Measurements from ENCODE around the gene DGKB. TPM values are rescaled to one million over a fixed set of nuclear protein-coding genes. Genes with fewer than 3 reads are reported as not detected.

The DGKB gene
- total RNA-seq, 1 donor from 2014 or later: 5.5 TPM

DNA sequence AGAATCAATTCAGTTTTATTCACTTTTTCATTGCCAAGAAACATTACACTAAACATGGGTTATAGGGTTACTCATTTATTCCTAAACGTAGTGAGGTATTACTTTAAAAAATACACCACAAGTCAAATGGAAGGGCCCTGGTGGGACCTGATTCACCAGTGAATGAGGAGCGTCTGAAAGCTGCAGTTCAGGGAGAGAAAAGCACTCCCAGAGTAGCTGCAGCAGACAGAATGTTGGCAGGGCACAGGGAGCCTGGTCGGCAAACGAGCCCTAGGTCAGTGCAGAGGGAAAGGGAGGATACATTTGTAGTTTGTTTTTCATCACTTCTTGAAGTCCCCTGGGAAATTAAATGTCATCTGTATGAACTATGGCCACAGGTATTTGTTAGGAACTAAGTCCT is 551.4 kb downstream of the DGKB start:
- H3K9me3 Mint-ChIP-seq: peaks cover 8% of the 10 kb centered on the region
- Histone ChIP-seq H3K9me3 (ENCODE audit: low read depth) (no peaks in the 10 kb centered on the region), H3K4me1 (peaks cover 19% of the 10 kb centered on the region), H3K27me3 (no peaks in the 10 kb centered on the region), H3K4me2 (peak overlapping the region; percentile 28), H3K9ac (no peak overlapping the region), H3K79me2 (ENCODE audit: low read depth) (no peaks in the 10 kb centered on the region), H4K20me1 (ENCODE audit: low read depth) (no peaks in the 10 kb centered on the region), H3K4me3 (no peak overlapping the region), H2AFZ (replicated peaks) (peak overlapping the region; percentile 46), H3K27ac (no peak overlapping the region), H3F3A (ENCODE audit: low read depth) (no peaks in the 10 kb centered on the region), H3K36me3 (no peaks in the 10 kb centered on the region)
- peaks cover 2% of the 10 kb centered on the region for H3K36me3 Mint-ChIP-seq
- TF ChIP-seq EZH2phosphoT487 (IDR thresholded peaks at IDR 0.05): no peak
- TF ChIP-seq, protein P1, sequence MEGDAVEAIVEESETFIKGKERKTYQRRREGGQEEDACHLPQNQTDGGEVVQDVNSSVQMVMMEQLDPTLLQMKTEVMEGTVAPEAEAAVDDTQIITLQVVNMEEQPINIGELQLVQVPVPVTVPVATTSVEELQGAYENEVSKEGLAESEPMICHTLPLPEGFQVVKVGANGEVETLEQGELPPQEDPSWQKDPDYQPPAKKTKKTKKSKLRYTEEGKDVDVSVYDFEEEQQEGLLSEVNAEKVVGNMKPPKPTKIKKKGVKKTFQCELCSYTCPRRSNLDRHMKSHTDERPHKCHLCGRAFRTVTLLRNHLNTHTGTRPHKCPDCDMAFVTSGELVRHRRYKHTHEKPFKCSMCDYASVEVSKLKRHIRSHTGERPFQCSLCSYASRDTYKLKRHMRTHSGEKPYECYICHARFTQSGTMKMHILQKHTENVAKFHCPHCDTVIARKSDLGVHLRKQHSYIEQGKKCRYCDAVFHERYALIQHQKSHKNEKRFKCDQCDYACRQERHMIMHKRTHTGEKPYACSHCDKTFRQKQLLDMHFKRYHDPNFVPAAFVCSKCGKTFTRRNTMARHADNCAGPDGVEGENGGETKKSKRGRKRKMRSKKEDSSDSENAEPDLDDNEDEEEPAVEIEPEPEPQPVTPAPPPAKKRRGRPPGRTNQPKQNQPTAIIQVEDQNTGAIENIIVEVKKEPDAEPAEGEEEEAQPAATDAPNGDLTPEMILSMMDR (IDR thresholded peaks at IDR 0.05): no peak
- TF ChIP-seq EZH2 (IDR thresholded peaks at IDR 0.05): no peak
- no peak overlapping the region for H3K27ac Mint-ChIP-seq
- DNase-seq (ENCODE audit: low spot score): peak; percentile 58
- no peak overlapping the region for H3K4me3 Mint-ChIP-seq
- H3K4me1 Mint-ChIP-seq: peaks cover 12% of the 10 kb centered on the region
- H3K27me3 Mint-ChIP-seq (ENCODE audit: insufficient read depth, low read depth): no peaks in the 10 kb centered on the region

- Histone ChIP-seq H3K27me3 (no peaks in the 10 kb centered on the region), H3K9ac (no peak overlapping the region), H4K20me1 (ENCODE audit: low read depth) (no peaks in the 10 kb centered on the region), H2AFZ (replicated peaks) (no peak overlapping the region), H3K79me2 (ENCODE audit: low read depth) (no peaks in the 10 kb centered on the region), H3K27ac (peak overlapping the region; percentile 82), H3K9me3 (ENCODE audit: low read depth) (no peaks in the 10 kb centered on the region), H3K4me1 (peaks cover 40% of the 10 kb centered on the region), H3K4me3 (peak overlapping the region; percentile 0), H3F3A (ENCODE audit: low read depth) (peaks cover 25% of the 10 kb centered on the region), H3K36me3 (no peaks in the 10 kb centered on the region), H3K4me2 (peak overlapping the region; percentile 49)
- H3K36me3 Mint-ChIP-seq: peaks cover 3% of the 10 kb centered on the region
- H3K27ac Mint-ChIP-seq: peak overlapping the region; percentile 87
- H3K9me3 Mint-ChIP-seq: peaks cover 2% of the 10 kb centered on the region
- H3K27me3 Mint-ChIP-seq (ENCODE audit: insufficient read depth, low read depth): no peaks in the 10 kb centered on the region
- no peak for DNase-seq (ENCODE audit: low spot score)
- no peak overlapping the region for H3K4me3 Mint-ChIP-seq
- H3K4me1 Mint-ChIP-seq: peaks cover 34% of the 10 kb centered on the region
- TF ChIP-seq, protein P1 (IDR thresholded peaks at IDR 0.05): no peak
- TF ChIP-seq EZH2phosphoT487 (IDR thresholded peaks at IDR 0.05): no peak
- TF ChIP-seq EZH2 (IDR thresholded peaks at IDR 0.05): no peak
Measured at GRCh38 chr7:14341200-14341775, 561.3 kb downstream of the DGKB start.

DNA sequence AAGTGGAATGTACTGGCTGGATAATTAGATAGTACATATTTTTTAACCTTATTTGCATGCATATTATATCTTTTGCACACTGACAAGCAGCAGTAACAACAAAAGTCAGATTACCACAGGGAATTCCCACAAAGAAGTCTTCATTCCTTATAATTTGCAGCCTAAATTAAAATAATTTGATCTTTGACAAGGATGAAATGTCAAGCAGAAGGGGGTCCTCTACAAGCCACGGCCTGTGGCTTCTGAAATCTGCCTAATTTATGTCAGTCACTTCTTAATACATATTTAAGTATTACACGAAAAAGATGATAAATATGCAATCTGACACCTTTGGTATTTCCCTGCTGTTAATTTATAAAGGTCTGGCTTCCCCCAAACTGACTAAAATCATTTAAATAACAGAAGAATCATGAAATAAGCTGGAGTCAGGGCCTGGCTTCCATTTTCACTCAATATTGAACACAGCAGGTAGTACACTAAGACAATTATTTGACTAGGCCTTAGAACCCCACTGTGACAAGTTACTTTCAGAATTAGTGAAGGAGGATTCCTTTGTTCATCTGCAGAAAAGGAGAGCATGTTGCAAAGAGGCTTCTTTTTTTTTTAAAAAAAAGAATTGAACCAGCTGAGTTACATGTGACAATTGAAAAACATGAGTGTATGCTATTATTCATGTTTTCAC is 562.0 kb downstream of the DGKB start:
- peaks cover 35% of the 10 kb centered on the region for H3K4me1 Mint-ChIP-seq
- no peaks in the 10 kb centered on the region for H3K79me2 ChIP-seq (ENCODE audit: low read depth)
- H3K27ac Mint-ChIP-seq: peak overlapping the region; percentile 88
- TF ChIP-seq EZH2phosphoT487 (IDR thresholded peaks at IDR 0.05): peak; percentile 24
- no peak for TF ChIP-seq EZH2 (IDR thresholded peaks at IDR 0.05)
- H3K4me2 ChIP-seq: peak overlapping the region; percentile 49
- no peak overlapping the region for H3K4me3 Mint-ChIP-seq
- H3K27ac ChIP-seq: peak overlapping the region; percentile 82
- DNase-seq (ENCODE audit: low spot score): peak; percentile 69
- peaks cover 25% of the 10 kb centered on the region for H3F3A ChIP-seq (ENCODE audit: low read depth)
- no peaks in the 10 kb centered on the region for H3K36me3 ChIP-seq
- no peaks in the 10 kb centered on the region for H3K9me3 ChIP-seq (ENCODE audit: low read depth)
- H3K27me3 ChIP-seq: no peaks in the 10 kb centered on the region
- peaks cover 40% of the 10 kb centered on the region for H3K4me1 ChIP-seq
- no peaks in the 10 kb centered on the region for H3K27me3 Mint-ChIP-seq (ENCODE audit: insufficient read depth, low read depth)
- H3K36me3 Mint-ChIP-seq: peaks cover 3% of the 10 kb centered on the region
- H4K20me1 ChIP-seq (ENCODE audit: low read depth): no peaks in the 10 kb centered on the region
- H3K9ac ChIP-seq: no peak overlapping the region
- H2AFZ ChIP-seq (replicated peaks): no peak overlapping the region
- peak overlapping the region; percentile 0 for H3K4me3 ChIP-seq
- peaks cover 2% of the 10 kb centered on the region for H3K9me3 Mint-ChIP-seq

DNA sequence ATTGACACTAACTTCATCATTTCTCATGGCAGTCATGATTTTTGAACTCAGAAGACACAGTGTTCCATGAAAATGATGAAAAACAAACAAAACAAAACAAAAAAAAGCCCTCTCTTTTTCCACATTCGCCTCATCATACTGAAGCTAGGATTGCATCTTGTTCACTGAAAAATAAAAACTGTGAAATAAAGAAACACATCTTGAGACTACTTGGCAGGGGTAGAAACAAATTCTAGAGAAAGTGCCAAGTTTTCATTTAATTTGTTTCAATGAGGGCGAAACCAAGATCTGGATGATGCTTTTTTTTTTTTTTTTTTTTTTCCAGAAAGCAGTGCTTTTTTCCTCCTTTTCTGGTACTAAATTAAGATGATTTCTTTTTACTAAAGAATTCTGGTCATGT is 562.7 kb downstream of the DGKB start:
- H3K4me1 ChIP-seq: peaks cover 40% of the 10 kb centered on the region
- Mint-ChIP-seq H3K36me3 (peaks cover 3% of the 10 kb centered on the region), H3K27me3 (ENCODE audit: insufficient read depth, low read depth) (no peaks in the 10 kb centered on the region), H3K9me3 (peaks cover 2% of the 10 kb centered on the region), H3K4me1 (peaks cover 35% of the 10 kb centered on the region), H3K27ac (no peak overlapping the region), H3K4me3 (no peak overlapping the region)
- no peaks in the 10 kb centered on the region for H3K36me3 ChIP-seq
- no peaks in the 10 kb centered on the region for H3K9me3 ChIP-seq (ENCODE audit: low read depth)
- no peaks in the 10 kb centered on the region for H3K79me2 ChIP-seq (ENCODE audit: low read depth)
- peaks cover 25% of the 10 kb centered on the region for H3F3A ChIP-seq (ENCODE audit: low read depth)
- no peak for DNase-seq (ENCODE audit: low spot score)
- no peaks in the 10 kb centered on the region for H3K27me3 ChIP-seq
- H3K9ac ChIP-seq: no peak overlapping the region
- H4K20me1 ChIP-seq (ENCODE audit: low read depth): no peaks in the 10 kb centered on the region
- TF ChIP-seq, protein P1 (IDR thresholded peaks at IDR 0.05): no peak
- TF ChIP-seq EZH2phosphoT487 (IDR thresholded peaks at IDR 0.05) (no peak), EZH2 (IDR thresholded peaks at IDR 0.05) (no peak)
- no peak overlapping the region for H2AFZ ChIP-seq (replicated peaks)
- H3K4me2 ChIP-seq: no peak overlapping the region
- no peak overlapping the region for H3K4me3 ChIP-seq
- H3K27ac ChIP-seq: peak overlapping the region; percentile 64
